T-cell (primary cell): ENCODE measurements around the gene MYO16. TPM values are rescaled to one million over a fixed set of nuclear protein-coding genes. Genes with fewer than 3 reads are reported as not detected.

Source experiments
- ATAC-seq, 4 experiments: fragments of 200-7000 bp in 3 of 4; fragments of 150-1000 bp in 1 of 4; cut with Tn5 transposase; replicated peaks in 1 of 4; 1 replicate in 3 of 4; 2 replicates in 1 of 4; pipeline ENCODE4 v1.10.0; 2021; ENCODE audit warnings: moderate library complexity in 3 of 4, mild to moderate bottlenecking in 2 of 4, moderate number of reproducible peaks in 1 of 4
- CTCF ChIA-PET, 2 donors: fragments of 300-600 bp; sonication (Branson Sonifier 250); formaldehyde crosslinking; loops; one replicate each; lab custom pipeline; 2022; ENCODE audit warnings: antibody characterized with exemption in 2 of 2; lab: Charles Lee
- POLR2A ChIA-PET, 2 donors: fragments of 300-600 bp; sonication (Branson Sonifier 250); formaldehyde crosslinking; loops; one replicate each; lab custom pipeline; 2022; ENCODE audit warnings: antibody characterized with exemption in 2 of 2; lab: Charles Lee
- DNase-seq, 35 experiments: peaks; one replicate each; pipeline versions ENCODE4 v3.0.0 to v3.0.0-alpha.2; 2013 to 2023
- H3K27ac ChIP-seq: one replicate; pipeline ENCODE4 v1.5.1; 2013; ENCODE audit warnings: low read length
- H3K27me3 ChIP-seq, 2 experiments: replicated peaks in 1 of 2; 1 replicate in 1 of 2; 2 replicates in 1 of 2; pipeline versions ENCODE4 v1.6.1 to v1.7.0; 2013; ENCODE audit warnings: low read length in 1 of 2, mixed read lengths in 1 of 2; ENCODE audit not compliant: control insufficient read depth in 2 of 2, insufficient read depth in 2 of 2; ENCODE audit errors: extremely low read depth in 1 of 2
- H3K36me3 ChIP-seq, 2 donors: 1 replicate in 1 of 2; 2 replicates in 1 of 2; pipeline versions ENCODE4 v1.6.1 to v1.7.0; 2013; ENCODE audit warnings: low read length in 1 of 2; ENCODE audit not compliant: control insufficient read depth in 2 of 2, insufficient read depth in 1 of 2; ENCODE audit errors: extremely low read depth in 1 of 2
- H3K4me1 ChIP-seq, 2 experiments: 1 replicate in 1 of 2; 2 replicates in 1 of 2; pipeline versions ENCODE4 v1.6.1 to v1.7.0; 2013; ENCODE audit warnings: low read length in 2 of 2, mixed read lengths in 1 of 2; ENCODE audit not compliant: insufficient read depth in 2 of 2, control insufficient read depth in 1 of 2; ENCODE audit errors: extremely low read depth in 1 of 2
- H3K4me3 ChIP-seq, 2 donors: 1 replicate in 1 of 2; 2 replicates in 1 of 2; pipeline versions ENCODE4 v1.5.1 to v1.7.0; 2013; ENCODE audit warnings: mild to moderate bottlenecking in 2 of 2, low read length in 1 of 2, moderate library complexity in 1 of 2; ENCODE audit not compliant: control insufficient read depth in 1 of 2; ENCODE audit errors: extremely low read depth in 1 of 2
- H3K9me3 ChIP-seq: 2 replicates; pipeline ENCODE4 v1.7.0; 2013
- H3K27ac Mint-ChIP-seq, 2 donors: one replicate each; pipeline ENCODE4 v1.8.0; 2020 to 2021; ENCODE audit warnings: mild to moderate bottlenecking in 2 of 2, mixed read lengths in 2 of 2
- H3K27me3 Mint-ChIP-seq, 2 donors: one replicate each; pipeline ENCODE4 v1.8.0; 2021 to 2022; ENCODE audit warnings: mixed read lengths in 2 of 2
- H3K36me3 Mint-ChIP-seq: one replicate; pipeline ENCODE4 v1.8.0; 2021; ENCODE audit warnings: mixed read lengths
- H3K4me1 Mint-ChIP-seq, 3 donors: one replicate each; pipeline ENCODE4 v1.8.0; 2020 to 2022; ENCODE audit warnings: mixed read lengths in 3 of 3, mild to moderate bottlenecking in 1 of 3
- H3K4me3 Mint-ChIP-seq, 3 donors: one replicate each; pipeline ENCODE4 v1.8.0; 2020 to 2022; ENCODE audit warnings: mild to moderate bottlenecking in 3 of 3, mixed read lengths in 3 of 3, moderate library complexity in 3 of 3
- H3K9me3 Mint-ChIP-seq, 3 donors: one replicate each; pipeline ENCODE4 v1.8.0; 2020 to 2022; ENCODE audit warnings: mixed read lengths in 3 of 3
- WGBS: methylation state at CpG from one replicate; pipeline ENCODE4 v1.1.5; 2013; ENCODE audit warnings: missing lambda C conversion rate; ENCODE audit not compliant: insufficient coverage; 5-methylcytosine and 5-hydroxymethylcytosine counted together
- total RNA-seq, 35 experiments: library from RNA in 6 of 35; stranded (reverse) in 6 of 35; fragments of 120-200 nt in 1 of 35; gene quantifications; one replicate each; pipeline versions ENCODE4 v1.2.1 to v1.2.4 and lab custom pipeline; 2013 to 2026

The MYO16 gene
- total RNA-seq, 5 donors from 2014 or later (not counting 1 experiment from before 2014, with no cell fraction given), result 0.20 to 2.0 (median 1.1) TPM

- CTCF ChIA-PET, result no interaction called here
Measured at GRCh38 chr13:109200556-109200955, 571.1 kb downstream of the MYO16 start.

GRCh38 chr13:109203587-109203986, 574.2 kb downstream of the MYO16 start:
- WGBS, result 86% methylated on average over 3 of the region's 3 CpGs
- no peak overlapping the region for H3K4me3 Mint-ChIP-seq

More at GRCh38 chr13:109200556-109200955, 571.1 kb downstream of the MYO16 start:
- no peaks in the 10 kb centered on the region for H3K4me1 Mint-ChIP-seq
- DNase-seq (no peak), ATAC-seq (no peak)
- POLR2A ChIA-PET, result interaction anchor here in 1 of 2 donors (0.6 kb wide), 1 partner anchor 1126 kb away, joined by 4 read pairs; no protein-coding TSS in a partner anchor
- H3K4me1 ChIP-seq, result no peaks in the 10 kb centered on the region
- H3K27ac Mint-ChIP-seq, result no peak overlapping the region
- no peaks in the 10 kb centered on the region for H3K36me3 Mint-ChIP-seq
- H3K9me3 ChIP-seq, result no peaks in the 10 kb centered on the region
- H3K27ac ChIP-seq, result no peak overlapping the region
- peaks cover 0 to 5% (median 0%) of the 10 kb centered on the region in 3 donors for H3K9me3 Mint-ChIP-seq
- no peak overlapping the region for H3K4me3 Mint-ChIP-seq
- no peaks in the 10 kb centered on the region for H3K27me3 ChIP-seq
- H3K27me3 Mint-ChIP-seq, result peaks cover 0 to 10% of the 10 kb centered on the region in 2 donors
- H3K4me3 ChIP-seq, result no peak overlapping the region
- H3K36me3 ChIP-seq, result no peaks in the 10 kb centered on the region
- WGBS, result no CpG with 5 or more reads among the region's 1 CpG

GRCh38 chr13:109204252-109204651, 574.8 kb downstream of the MYO16 start:
- Mint-ChIP-seq H3K27me3 (peaks cover 0 to 6% of the 10 kb centered on the region in 2 donors), H3K4me1 (no peaks in the 10 kb centered on the region), H3K9me3 (peaks cover 0 to 5% (median 0%) of the 10 kb centered on the region in 3 donors), H3K36me3 (no peaks in the 10 kb centered on the region), H3K4me3 (no peak overlapping the region), H3K27ac (no peak overlapping the region)
- H3K9me3 ChIP-seq, result no peaks in the 10 kb centered on the region
- CTCF ChIA-PET, result no interaction called here
- H3K4me1 ChIP-seq, result no peaks in the 10 kb centered on the region
- no peaks in the 10 kb centered on the region for H3K27me3 ChIP-seq
- 100% methylated on average over 1 of the region's 2 CpGs for WGBS
- no peak overlapping the region for H3K27ac ChIP-seq
- H3K4me3 ChIP-seq, result no peak overlapping the region
- no peak for DNase-seq
- POLR2A ChIA-PET, result no interaction called here
- ATAC-seq, result no peak
- H3K36me3 ChIP-seq, result no peaks in the 10 kb centered on the region

More at GRCh38 chr13:109203587-109203986, 574.2 kb downstream of the MYO16 start:
- Mint-ChIP-seq H3K4me1 (no peaks in the 10 kb centered on the region), H3K27me3 (peaks cover 0 to 6% of the 10 kb centered on the region in 2 donors), H3K9me3 (peaks cover 0 to 5% (median 0%) of the 10 kb centered on the region in 3 donors), H3K27ac (no peak overlapping the region), H3K36me3 (no peaks in the 10 kb centered on the region)
- ATAC-seq (no peak), DNase-seq (no peak)
- Histone ChIP-seq H3K4me1 (no peaks in the 10 kb centered on the region), H3K4me3 (no peak overlapping the region), H3K27ac (no peak overlapping the region), H3K9me3 (no peaks in the 10 kb centered on the region), H3K36me3 (no peaks in the 10 kb centered on the region), H3K27me3 (no peaks in the 10 kb centered on the region)
- CTCF ChIA-PET, result no interaction called here
- POLR2A ChIA-PET, result no interaction called here

- no peak overlapping the region for H3K27ac Mint-ChIP-seq
- Histone ChIP-seq H3K4me1 (no peaks in the 10 kb centered on the region), H3K27me3 (no peaks in the 10 kb centered on the region), H3K9me3 (no peaks in the 10 kb centered on the region), H3K4me3 (no peak overlapping the region), H3K36me3 (no peaks in the 10 kb centered on the region), H3K27ac (no peak overlapping the region)
- POLR2A ChIA-PET, result no interaction called here
- no peak overlapping the region for H3K4me3 Mint-ChIP-seq
- H3K4me1 Mint-ChIP-seq, result no peaks in the 10 kb centered on the region
- ATAC-seq (no peak), DNase-seq (no peak)
- CTCF ChIA-PET, result no interaction called here
- H3K36me3 Mint-ChIP-seq, result no peaks in the 10 kb centered on the region
- WGBS, result 90% methylated on average over 4 of the region's 4 CpGs
- peaks cover 0 to 6% of the 10 kb centered on the region in 2 donors for H3K27me3 Mint-ChIP-seq
- H3K9me3 Mint-ChIP-seq, result peaks cover 0 to 5% (median 0%) of the 10 kb centered on the region in 3 donors
Measured at GRCh38 chr13:109204657-109205056, 575.2 kb downstream of the MYO16 start.

GRCh38 chr13:109205315-109205714, 575.9 kb downstream of the MYO16 start:
- Histone ChIP-seq H3K27ac (no peak overlapping the region), H3K9me3 (no peaks in the 10 kb centered on the region), H3K4me1 (no peaks in the 10 kb centered on the region), H3K27me3 (no peaks in the 10 kb centered on the region), H3K4me3 (no peak overlapping the region), H3K36me3 (no peaks in the 10 kb centered on the region)
- peaks cover 0 to 5% (median 0%) of the 10 kb centered on the region in 3 donors for H3K9me3 Mint-ChIP-seq
- H3K4me3 Mint-ChIP-seq, result no peak overlapping the region
- peaks cover 0 to 6% of the 10 kb centered on the region in 2 donors for H3K27me3 Mint-ChIP-seq
- ChIA-PET POLR2A (interaction anchor here in 1 of 2 donors (0.5 kb wide), 1 partner anchor 83 kb away, joined by 5 read pairs; no protein-coding TSS in a partner anchor), CTCF (no interaction called here)
- no peak for ATAC-seq
- H3K36me3 Mint-ChIP-seq, result no peaks in the 10 kb centered on the region
- no peak for DNase-seq
- no peaks in the 10 kb centered on the region for H3K4me1 Mint-ChIP-seq
- no CpG with 5 or more reads among the region's 2 CpGs for WGBS
- no peak overlapping the region for H3K27ac Mint-ChIP-seq

GRCh38 chr13:109206616-109207015, 577.2 kb downstream of the MYO16 start:
- Mint-ChIP-seq H3K27me3 (peaks cover 0 to under 1% of the 10 kb centered on the region in 2 donors), H3K36me3 (no peaks in the 10 kb centered on the region), H3K4me3 (no peak overlapping the region), H3K27ac (no peak overlapping the region), H3K9me3 (peaks cover 0 to 3% (median 0%) of the 10 kb centered on the region in 3 donors), H3K4me1 (no peaks in the 10 kb centered on the region)
- Histone ChIP-seq H3K36me3 (no peaks in the 10 kb centered on the region), H3K27me3 (no peaks in the 10 kb centered on the region), H3K27ac (no peak overlapping the region), H3K4me1 (no peaks in the 10 kb centered on the region), H3K4me3 (no peak overlapping the region), H3K9me3 (no peaks in the 10 kb centered on the region)
- WGBS, result 64% methylated on average over 4 of the region's 7 CpGs
- ATAC-seq, result no peak
- no peak for DNase-seq
- POLR2A ChIA-PET, result no interaction called here
- CTCF ChIA-PET, result no interaction called here
